ENCODE data around the gene GAK. TPM values are rescaled to one million over a fixed set of nuclear protein-coding genes. Genes with fewer than 3 reads are reported as not detected.

GAK gene
- total RNA-seq, 4 donors from 2014 or later = 70.1 to 95.3 (median 78.1) TPM

GRCh38 chr4:950136-951020, 18.3 kb upstream of the GAK start:
- TF ChIP-seq POLR2AphosphoS5 (IDR thresholded peaks at IDR 0.05) (no peak), EP300 (IDR thresholded peaks at IDR 0.05) (no peak), POLR2A (IDR thresholded peaks at IDR 0.05) (no peak), CTCF (IDR thresholded peaks at IDR 0.05) (no peak)
- WGBS, 2 donors (ENCODE audit: low coverage in 1 of 2) = 87 to 91% methylated on average over 10 to 18 of the region's 30 CpGs

DNA sequence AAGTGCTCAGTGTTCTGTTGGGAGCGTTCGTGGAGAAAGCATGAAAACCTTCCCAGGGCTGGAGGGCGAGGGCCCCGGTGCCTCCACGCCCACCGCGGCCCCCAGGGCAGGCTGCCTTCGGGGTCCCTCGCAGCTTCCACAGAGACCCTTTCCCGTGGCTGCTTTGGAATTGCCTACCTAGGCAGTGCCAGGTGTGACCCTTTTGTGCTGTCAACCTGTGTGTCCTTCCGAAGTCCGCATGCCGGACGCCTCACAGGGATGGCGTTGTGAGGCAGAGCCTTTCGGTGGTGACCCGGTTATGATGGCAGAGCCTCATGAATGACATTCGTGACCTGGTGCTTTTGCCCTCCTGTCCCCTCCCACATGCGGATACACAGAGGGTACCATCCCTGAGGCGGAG, 17.5 kb upstream of the GAK start:
- no peaks in the 10 kb centered on the region for H3K27me3 ChIP-seq
- H3K27ac ChIP-seq = no peak overlapping the region
- TF ChIP-seq CTCF (IDR thresholded peaks at IDR 0.05) (no peak), EP300 (IDR thresholded peaks at IDR 0.05) (no peak), POLR2AphosphoS5 (IDR thresholded peaks at IDR 0.05) (no peak), POLR2A (IDR thresholded peaks at IDR 0.05) (no peak)
- peaks cover 0 to 45% of the 10 kb centered on the region in 2 donors for H3K36me3 ChIP-seq
- 100% methylated on average over 3 of the region's 20 CpGs; no CpG with 5 or more reads in 1 of the 2 donors for WGBS, 2 donors (ENCODE audit: low coverage in 1 of 2)
- H3K9me3 ChIP-seq = no peaks in the 10 kb centered on the region
- H3K4me3 ChIP-seq = no peak overlapping the region
- no peak for ATAC-seq
- peaks cover 0 to 12% (median 0%) of the 10 kb centered on the region in 3 donors for H3K4me1 ChIP-seq

More at GRCh38 chr4:950136-951020, 18.3 kb upstream of the GAK start:
- no peak for ATAC-seq
- Histone ChIP-seq H3K27me3 (no peaks in the 10 kb centered on the region), H3K36me3 (peaks cover 0 to 47% of the 10 kb centered on the region in 2 donors), H3K4me1 (peaks cover 0 to 12% (median 0%) of the 10 kb centered on the region in 3 donors), H3K27ac (no peak overlapping the region), H3K4me3 (no peak overlapping the region), H3K9me3 (no peaks in the 10 kb centered on the region)

DNA sequence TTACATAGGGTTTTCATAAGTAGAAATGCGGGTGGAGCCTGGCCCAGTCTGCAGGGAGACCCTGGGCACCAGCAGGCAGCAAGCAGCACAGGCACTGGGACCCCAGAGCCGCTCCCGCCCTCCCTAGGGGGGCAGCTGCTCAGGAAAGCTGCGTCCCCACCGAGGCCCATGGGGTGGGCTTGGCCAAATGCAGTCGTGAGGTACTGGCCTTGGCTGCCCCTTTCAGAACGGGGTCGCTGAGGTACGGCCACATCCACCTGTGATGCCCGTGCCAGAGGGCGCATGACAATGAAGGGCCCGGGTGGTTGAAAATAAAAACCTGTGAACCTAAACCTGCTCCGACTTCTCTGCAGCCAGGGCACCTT, 16.8 kb upstream of the GAK start:
- Histone ChIP-seq H3K27me3 (no peaks in the 10 kb centered on the region), H3K4me3 (no peak overlapping the region), H3K36me3 (peaks cover 0 to 43% of the 10 kb centered on the region in 2 donors), H3K27ac (no peak overlapping the region), H3K4me1 (peaks cover 0 to 12% (median 0%) of the 10 kb centered on the region in 3 donors), H3K9me3 (no peaks in the 10 kb centered on the region)
- no peak for ATAC-seq
- 60% methylated on average over 1 of the region's 13 CpGs; no CpG with 5 or more reads in 1 of the 2 donors for WGBS, 2 donors (ENCODE audit: low coverage in 1 of 2)
- no peak for TF ChIP-seq EP300 (IDR thresholded peaks at IDR 0.05)
- no peak for TF ChIP-seq POLR2A (IDR thresholded peaks at IDR 0.05)
- TF ChIP-seq POLR2AphosphoS5 (IDR thresholded peaks at IDR 0.05) = no peak
- no peak for TF ChIP-seq CTCF (IDR thresholded peaks at IDR 0.05)

DNA sequence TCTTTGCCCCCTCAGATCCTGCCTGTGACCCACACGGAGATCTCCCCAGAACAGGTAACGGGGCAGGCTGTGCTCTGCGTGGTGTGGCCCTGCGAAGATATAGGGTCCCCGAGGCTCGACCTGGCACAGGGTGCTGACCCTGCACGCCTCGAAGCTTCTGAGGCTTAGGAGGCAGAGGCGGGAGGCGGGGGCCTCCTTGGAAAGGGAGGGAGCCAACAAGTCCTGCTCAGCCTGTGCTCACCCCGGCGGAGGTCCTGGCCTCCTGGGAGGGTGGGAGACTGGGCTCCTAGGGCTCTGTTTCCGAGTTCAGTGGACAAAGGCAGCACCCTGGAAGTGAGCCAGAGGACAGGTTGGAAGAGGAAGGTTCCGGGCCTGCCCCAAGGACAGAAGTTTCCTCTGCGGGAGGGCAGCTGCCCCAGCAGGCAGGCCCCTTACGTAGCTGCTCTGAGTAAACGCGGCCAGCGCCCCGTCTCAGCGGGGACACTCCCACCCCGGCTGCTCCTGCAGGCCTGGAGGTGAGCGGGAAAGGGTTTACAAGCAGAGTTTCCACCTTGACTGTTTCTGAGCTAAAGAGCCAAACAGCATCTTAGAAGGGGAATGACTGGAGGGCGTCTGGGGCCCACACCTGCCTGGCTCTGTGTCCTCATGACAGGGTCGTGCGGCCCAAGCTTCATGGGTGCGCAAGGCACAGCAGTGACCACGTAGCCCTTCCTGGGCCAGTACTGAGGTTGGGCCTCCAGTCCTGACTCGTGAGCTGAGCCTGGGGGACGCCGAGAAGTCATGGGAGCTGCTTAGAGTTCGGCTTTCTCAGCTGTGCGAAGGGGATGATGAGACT, 16.2 kb upstream of the GAK start:
- no peaks in the 10 kb centered on the region for H3K9me3 ChIP-seq
- H3K4me3 ChIP-seq = no peak overlapping the region
- no peaks in the 10 kb centered on the region for H3K27me3 ChIP-seq
- ATAC-seq = no peak
- H3K4me1 ChIP-seq = peaks cover 0 to 12% (median 0%) of the 10 kb centered on the region in 3 donors
- TF ChIP-seq EP300 (IDR thresholded peaks at IDR 0.05) (no peak), POLR2AphosphoS5 (IDR thresholded peaks at IDR 0.05) (no peak), CTCF (IDR thresholded peaks at IDR 0.05) (no peak), POLR2A (IDR thresholded peaks at IDR 0.05) (no peak)
- H3K27ac ChIP-seq = no peak overlapping the region
- peaks cover 0 to 43% of the 10 kb centered on the region in 2 donors for H3K36me3 ChIP-seq
- 80 to 88% methylated on average over 1 to 8 of the region's 33 CpGs for WGBS, 2 donors (ENCODE audit: low coverage in 1 of 2)

Data from gastroesophageal sphincter (tissue), 4 donors.